ENCODE results near the gene ATP2B2.

Gene ATP2B2

DNA sequence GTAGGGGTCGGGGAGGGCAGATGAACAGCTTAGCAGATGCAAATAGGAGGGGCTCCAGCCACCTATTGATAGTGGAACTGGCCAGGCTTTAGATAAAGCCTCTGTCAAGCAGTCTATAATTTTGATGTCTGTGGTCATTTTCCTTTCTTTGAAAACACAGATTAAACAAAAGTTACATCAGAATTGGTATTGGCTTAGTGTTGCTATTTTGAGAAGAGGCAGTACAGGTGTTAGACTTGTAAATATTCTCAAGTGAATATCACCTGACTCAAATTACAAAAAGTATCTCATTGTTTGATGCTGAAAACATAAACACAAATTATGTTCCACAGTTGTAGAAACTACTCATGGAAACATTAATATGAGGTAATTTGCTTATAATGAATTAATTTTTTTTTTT lies 230.8 kb downstream of the ATP2B2 start:
- DNase-seq (ENCODE audit: low read depth), result no peak
